H1 (cell line): ENCODE results near the gene LRRC26. TPM values are rescaled to one million over a fixed set of nuclear protein-coding genes. Genes with fewer than 3 reads are reported as not detected.

Source experiments
- CEBPB ChIP-seq: IDR thresholded peaks from 2 replicates; pipeline ENCODE4 v1.6.1; 2012; ENCODE audit warnings: low read depth, low read length
- CREB1 ChIP-seq: IDR thresholded peaks from 2 replicates; pipeline ENCODE4 v1.6.1; 2012; ENCODE audit warnings: inconsistent platforms
- PHF8 ChIP-seq: fragments of 200-600 bp; sonication (generic); conservative IDR thresholded peaks from 2 replicates; pipeline ENCODE4 v1.7.1; 2012; ENCODE audit warnings: low read depth, mild to moderate bottlenecking, inconsistent platforms, low read length, moderate library complexity
- RNF2 ChIP-seq: fragments of 200-900, 300-1000 bp; sonication (generic); IDR thresholded peaks from 2 replicates; pipeline ENCODE4 v1.7.1; 2016; ENCODE audit warnings: borderline replicate concordance, low read depth, mild to moderate bottlenecking, antibody characterized with exemption, low read length; ENCODE audit not compliant: poor library complexity, severe bottlenecking; ENCODE audit errors: missing control alignments
- SAP30 ChIP-seq: fragments of 300-600 bp; sonication (generic); IDR thresholded peaks from 2 replicates; pipeline ENCODE4 v1.7.1; 2012; ENCODE audit warnings: low read length, moderate library complexity, mild to moderate bottlenecking, inconsistent platforms; ENCODE audit not compliant: insufficient read depth, insufficient replicate concordance
- TBP ChIP-seq: IDR thresholded peaks from 2 replicates; pipeline ENCODE4 v1.6.1; 2011; ENCODE audit warnings: low read depth, low read length, improper control_type of control experiment
- polyA plus RNA-seq, 7 experiments: library from polyadenylated mRNA; depleted of rRNA in 3 of 7; stranded (reverse) in 5 of 7; unstranded in 2 of 7; fragments of >200 nt in 5 of 7; fragments of 200-250 nt in 2 of 7; gene quantifications; 1 replicate in 5 of 7; 2 replicates in 1 of 7; 4 replicates in 1 of 7; pipeline versions ENCODE4 v1.2.1 to v1.2.3, GENCODE V29; 2011 to 2013; ENCODE audit warnings: missing spikeins in 2 of 7, mixed read lengths in 2 of 7
- total RNA-seq: library from RNA; stranded (reverse); fragmentation: NEBNext Ultra II Directional; extraction: Animal tissue kit (Norgen Biotek cat#: 25700); gene quantifications from 2 replicates; pipeline ENCODE4 v1.2.1, GENCODE V29; 2021
- TF ChIP-seq, protein P1 (sequence below): fragments of 300-600 bp; sonication (generic); IDR thresholded peaks from 2 replicates; pipeline ENCODE4 v1.7.1; 2012; ENCODE audit warnings: low read length, moderate library complexity, mild to moderate bottlenecking, inconsistent platforms; ENCODE audit not compliant: insufficient replicate concordance
- TF ChIP-seq, protein P2 (sequence below): IDR thresholded peaks from 2 replicates; pipeline ENCODE4 v1.6.1; 2012; ENCODE audit warnings: low read length, inconsistent platforms

LRRC26 gene
- total and polyA plus RNA-seq, 2 of the 8 experiments (the other 6 are each of a cell fraction or from before 2014, with no cell fraction given) = 0.34 to 0.85 TPM

DNA sequence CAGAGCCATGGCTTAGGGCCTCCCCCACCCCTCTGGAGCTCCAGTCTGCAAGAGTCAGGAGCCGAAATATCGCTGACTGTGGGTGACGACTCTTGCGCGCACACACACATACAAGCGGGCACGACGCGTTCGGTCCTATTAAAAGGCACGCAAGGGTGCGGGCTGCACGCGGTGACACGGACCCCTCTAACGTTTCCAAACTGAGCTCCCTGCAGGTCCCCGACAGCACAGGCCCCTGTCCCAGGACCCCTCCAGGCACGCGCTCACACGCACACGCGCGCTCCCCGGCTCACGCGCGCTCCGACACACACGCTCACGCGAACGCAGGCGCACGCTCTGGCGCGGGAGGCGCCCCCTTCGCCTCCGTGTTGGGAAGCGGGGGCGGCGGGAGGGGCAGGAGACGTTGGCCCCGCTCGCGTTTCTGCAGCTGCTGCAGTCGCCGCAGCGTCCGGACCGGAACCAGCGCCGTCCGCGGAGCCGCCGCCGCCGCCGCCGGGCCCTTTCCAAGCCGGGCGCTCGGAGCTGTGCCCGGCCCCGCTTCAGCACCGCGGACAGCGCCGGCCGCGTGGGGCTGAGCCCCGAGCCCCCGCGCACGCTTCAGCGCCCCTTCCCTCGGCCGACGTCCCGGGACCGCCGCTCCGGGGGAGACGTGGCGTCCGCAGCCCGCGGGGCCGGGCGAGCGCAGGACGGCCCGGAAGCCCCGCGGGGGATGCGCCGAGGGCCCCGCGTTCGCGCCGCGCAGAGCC lies 31.0 kb downstream of the LRRC26 start, which contains the start of gene GRIN1 (continued):
- TF ChIP-seq, protein P1, sequence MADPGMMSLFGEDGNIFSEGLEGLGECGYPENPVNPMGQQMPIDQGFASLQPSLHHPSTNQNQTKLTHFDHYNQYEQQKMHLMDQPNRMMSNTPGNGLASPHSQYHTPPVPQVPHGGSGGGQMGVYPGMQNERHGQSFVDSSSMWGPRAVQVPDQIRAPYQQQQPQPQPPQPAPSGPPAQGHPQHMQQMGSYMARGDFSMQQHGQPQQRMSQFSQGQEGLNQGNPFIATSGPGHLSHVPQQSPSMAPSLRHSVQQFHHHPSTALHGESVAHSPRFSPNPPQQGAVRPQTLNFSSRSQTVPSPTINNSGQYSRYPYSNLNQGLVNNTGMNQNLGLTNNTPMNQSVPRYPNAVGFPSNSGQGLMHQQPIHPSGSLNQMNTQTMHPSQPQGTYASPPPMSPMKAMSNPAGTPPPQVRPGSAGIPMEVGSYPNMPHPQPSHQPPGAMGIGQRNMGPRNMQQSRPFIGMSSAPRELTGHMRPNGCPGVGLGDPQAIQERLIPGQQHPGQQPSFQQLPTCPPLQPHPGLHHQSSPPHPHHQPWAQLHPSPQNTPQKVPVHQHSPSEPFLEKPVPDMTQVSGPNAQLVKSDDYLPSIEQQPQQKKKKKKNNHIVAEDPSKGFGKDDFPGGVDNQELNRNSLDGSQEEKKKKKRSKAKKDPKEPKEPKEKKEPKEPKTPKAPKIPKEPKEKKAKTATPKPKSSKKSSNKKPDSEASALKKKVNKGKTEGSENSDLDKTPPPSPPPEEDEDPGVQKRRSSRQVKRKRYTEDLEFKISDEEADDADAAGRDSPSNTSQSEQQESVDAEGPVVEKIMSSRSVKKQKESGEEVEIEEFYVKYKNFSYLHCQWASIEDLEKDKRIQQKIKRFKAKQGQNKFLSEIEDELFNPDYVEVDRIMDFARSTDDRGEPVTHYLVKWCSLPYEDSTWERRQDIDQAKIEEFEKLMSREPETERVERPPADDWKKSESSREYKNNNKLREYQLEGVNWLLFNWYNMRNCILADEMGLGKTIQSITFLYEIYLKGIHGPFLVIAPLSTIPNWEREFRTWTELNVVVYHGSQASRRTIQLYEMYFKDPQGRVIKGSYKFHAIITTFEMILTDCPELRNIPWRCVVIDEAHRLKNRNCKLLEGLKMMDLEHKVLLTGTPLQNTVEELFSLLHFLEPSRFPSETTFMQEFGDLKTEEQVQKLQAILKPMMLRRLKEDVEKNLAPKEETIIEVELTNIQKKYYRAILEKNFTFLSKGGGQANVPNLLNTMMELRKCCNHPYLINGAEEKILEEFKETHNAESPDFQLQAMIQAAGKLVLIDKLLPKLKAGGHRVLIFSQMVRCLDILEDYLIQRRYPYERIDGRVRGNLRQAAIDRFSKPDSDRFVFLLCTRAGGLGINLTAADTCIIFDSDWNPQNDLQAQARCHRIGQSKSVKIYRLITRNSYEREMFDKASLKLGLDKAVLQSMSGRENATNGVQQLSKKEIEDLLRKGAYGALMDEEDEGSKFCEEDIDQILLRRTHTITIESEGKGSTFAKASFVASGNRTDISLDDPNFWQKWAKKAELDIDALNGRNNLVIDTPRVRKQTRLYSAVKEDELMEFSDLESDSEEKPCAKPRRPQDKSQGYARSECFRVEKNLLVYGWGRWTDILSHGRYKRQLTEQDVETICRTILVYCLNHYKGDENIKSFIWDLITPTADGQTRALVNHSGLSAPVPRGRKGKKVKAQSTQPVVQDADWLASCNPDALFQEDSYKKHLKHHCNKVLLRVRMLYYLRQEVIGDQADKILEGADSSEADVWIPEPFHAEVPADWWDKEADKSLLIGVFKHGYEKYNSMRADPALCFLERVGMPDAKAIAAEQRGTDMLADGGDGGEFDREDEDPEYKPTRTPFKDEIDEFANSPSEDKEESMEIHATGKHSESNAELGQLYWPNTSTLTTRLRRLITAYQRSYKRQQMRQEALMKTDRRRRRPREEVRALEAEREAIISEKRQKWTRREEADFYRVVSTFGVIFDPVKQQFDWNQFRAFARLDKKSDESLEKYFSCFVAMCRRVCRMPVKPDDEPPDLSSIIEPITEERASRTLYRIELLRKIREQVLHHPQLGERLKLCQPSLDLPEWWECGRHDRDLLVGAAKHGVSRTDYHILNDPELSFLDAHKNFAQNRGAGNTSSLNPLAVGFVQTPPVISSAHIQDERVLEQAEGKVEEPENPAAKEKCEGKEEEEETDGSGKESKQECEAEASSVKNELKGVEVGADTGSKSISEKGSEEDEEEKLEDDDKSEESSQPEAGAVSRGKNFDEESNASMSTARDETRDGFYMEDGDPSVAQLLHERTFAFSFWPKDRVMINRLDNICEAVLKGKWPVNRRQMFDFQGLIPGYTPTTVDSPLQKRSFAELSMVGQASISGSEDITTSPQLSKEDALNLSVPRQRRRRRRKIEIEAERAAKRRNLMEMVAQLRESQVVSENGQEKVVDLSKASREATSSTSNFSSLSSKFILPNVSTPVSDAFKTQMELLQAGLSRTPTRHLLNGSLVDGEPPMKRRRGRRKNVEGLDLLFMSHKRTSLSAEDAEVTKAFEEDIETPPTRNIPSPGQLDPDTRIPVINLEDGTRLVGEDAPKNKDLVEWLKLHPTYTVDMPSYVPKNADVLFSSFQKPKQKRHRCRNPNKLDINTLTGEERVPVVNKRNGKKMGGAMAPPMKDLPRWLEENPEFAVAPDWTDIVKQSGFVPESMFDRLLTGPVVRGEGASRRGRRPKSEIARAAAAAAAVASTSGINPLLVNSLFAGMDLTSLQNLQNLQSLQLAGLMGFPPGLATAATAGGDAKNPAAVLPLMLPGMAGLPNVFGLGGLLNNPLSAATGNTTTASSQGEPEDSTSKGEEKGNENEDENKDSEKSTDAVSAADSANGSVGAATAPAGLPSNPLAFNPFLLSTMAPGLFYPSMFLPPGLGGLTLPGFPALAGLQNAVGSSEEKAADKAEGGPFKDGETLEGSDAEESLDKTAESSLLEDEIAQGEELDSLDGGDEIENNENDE = no peak
- TF ChIP-seq, protein P2, sequence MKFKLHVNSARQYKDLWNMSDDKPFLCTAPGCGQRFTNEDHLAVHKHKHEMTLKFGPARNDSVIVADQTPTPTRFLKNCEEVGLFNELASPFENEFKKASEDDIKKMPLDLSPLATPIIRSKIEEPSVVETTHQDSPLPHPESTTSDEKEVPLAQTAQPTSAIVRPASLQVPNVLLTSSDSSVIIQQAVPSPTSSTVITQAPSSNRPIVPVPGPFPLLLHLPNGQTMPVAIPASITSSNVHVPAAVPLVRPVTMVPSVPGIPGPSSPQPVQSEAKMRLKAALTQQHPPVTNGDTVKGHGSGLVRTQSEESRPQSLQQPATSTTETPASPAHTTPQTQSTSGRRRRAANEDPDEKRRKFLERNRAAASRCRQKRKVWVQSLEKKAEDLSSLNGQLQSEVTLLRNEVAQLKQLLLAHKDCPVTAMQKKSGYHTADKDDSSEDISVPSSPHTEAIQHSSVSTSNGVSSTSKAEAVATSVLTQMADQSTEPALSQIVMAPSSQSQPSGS = no peak
- TF ChIP-seq TBP (no peak), RNF2 (peak; percentile 22), PHF8 (no peak), SAP30 (no peak), CREB1 (0 out of 2 replicates have a peak, but pooled peaks have one; percentile 4), CEBPB (no peak)
